A673 (cell line): ENCODE data around the gene STAT2.

ENCODE experiments used
- CTCF ChIP-seq: fragments of 300-800, 200-600 bp; sonication (generic); conservative IDR thresholded peaks from 2 replicates; pipeline ENCODE4 v1.5.1; 2017; ENCODE audit warnings: low read depth, mild to moderate bottlenecking, antibody characterized with exemption, low read length, moderate library complexity, mixed read lengths
- EZH2 ChIP-seq: fragments of 200-600 bp; sonication (generic); IDR thresholded peaks from 2 replicates; pipeline ENCODE4 v1.6.1; 2017; ENCODE audit warnings: borderline replicate concordance, low read depth, mild to moderate bottlenecking, mixed read lengths, antibody characterized with exemption, low read length; ENCODE audit not compliant: poor library complexity, severe bottlenecking

DNA sequence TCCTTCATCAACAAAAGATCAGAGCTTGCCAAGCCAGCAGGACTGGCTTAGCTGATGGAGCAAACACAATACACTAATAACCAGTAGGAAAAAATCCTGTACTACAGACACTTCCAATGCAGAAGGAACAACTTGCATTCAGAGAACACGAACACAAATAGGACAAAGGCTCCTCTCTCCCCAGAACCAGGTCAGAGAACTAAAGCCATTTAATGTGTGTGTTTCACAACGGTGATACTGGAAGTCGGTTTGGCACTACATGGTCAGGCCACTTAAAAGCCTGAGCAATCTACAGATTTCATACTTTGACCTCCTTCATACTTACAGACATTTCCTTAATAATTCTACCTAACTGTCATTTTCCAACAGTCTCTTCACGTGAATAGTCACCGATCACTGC is 66.1 kb downstream of the STAT2 start:
- TF ChIP-seq CTCF (no peak), EZH2 (no peak)
